Mesenchymal stem cell (in vitro differentiated cells and primary cell): ENCODE measurements around the gene USE1.

Experiments
- DNase-seq: peaks from one replicate; pipeline ENCODE4 v3.0.0-alpha.2; 2013
- H2AFZ ChIP-seq: one replicate; pipeline ENCODE4 v1.6.1; 2013; ENCODE audit warnings: low read depth, mild to moderate bottlenecking, control low read depth, inconsistent platforms, low read length, moderate library complexity
- H2AK5ac ChIP-seq: 2 replicates; pipeline ENCODE4 v1.6.1; 2013; ENCODE audit warnings: low read length, moderate library complexity, mild to moderate bottlenecking, inconsistent platforms; ENCODE audit not compliant: severe bottlenecking
- H2BK120ac ChIP-seq: one replicate; pipeline ENCODE4 v1.6.1; 2013; ENCODE audit warnings: low read depth, mild to moderate bottlenecking, inconsistent platforms, low read length, moderate library complexity
- H2BK12ac ChIP-seq, 2 experiments: one replicate each; pipeline ENCODE4 v1.6.1; 2013; ENCODE audit warnings: inconsistent platforms in 2 of 2, low read length in 2 of 2, mild to moderate bottlenecking in 2 of 2, moderate library complexity in 2 of 2, control low read depth in 1 of 2
- H2BK15ac ChIP-seq: one replicate; pipeline ENCODE4 v1.6.1; 2013; ENCODE audit warnings: mild to moderate bottlenecking, low read depth, inconsistent platforms; ENCODE audit not compliant: poor library complexity, severe bottlenecking
- H2BK5ac ChIP-seq: 2 replicates; pipeline ENCODE4 v1.6.1; 2013; ENCODE audit warnings: low read depth, mild to moderate bottlenecking, low read length, control low read depth, inconsistent platforms; ENCODE audit not compliant: poor library complexity, severe bottlenecking
- H3K14ac ChIP-seq, 2 experiments: one replicate each; pipeline ENCODE4 v1.6.1; 2013; ENCODE audit warnings: inconsistent platforms in 2 of 2, low read length in 2 of 2, control low read depth in 1 of 2, mild to moderate bottlenecking in 1 of 2, moderate library complexity in 1 of 2
- H3K18ac ChIP-seq, 2 experiments: one replicate each; pipeline ENCODE4 v1.6.1; 2013; ENCODE audit warnings: inconsistent platforms in 2 of 2, low read length in 2 of 2, control low read depth in 1 of 2, low read depth in 1 of 2, mild to moderate bottlenecking in 1 of 2
- H3K23ac ChIP-seq, 2 experiments: one replicate each; pipeline ENCODE4 v1.6.1; 2013; ENCODE audit warnings: inconsistent platforms in 2 of 2, low read length in 2 of 2, mild to moderate bottlenecking in 2 of 2, moderate library complexity in 2 of 2, control low read depth in 1 of 2
- H3K27ac ChIP-seq: 2 replicates; pipeline ENCODE4 v1.5.1; 2013; ENCODE audit warnings: mild to moderate bottlenecking, moderate library complexity, low read length, control low read depth, inconsistent platforms; ENCODE audit not compliant: poor library complexity, severe bottlenecking
- H3K27me3 ChIP-seq, 2 experiments: 2 replicates each; pipeline versions ENCODE4 v1.6.1 to v1.7.0; 2013; ENCODE audit warnings: low read length in 2 of 2, mild to moderate bottlenecking in 2 of 2, moderate library complexity in 2 of 2, control low read depth in 1 of 2, inconsistent platforms in 1 of 2; ENCODE audit not compliant: control insufficient read depth in 1 of 2, insufficient read depth in 1 of 2
- H3K36me3 ChIP-seq, 2 experiments: 2 replicates each; pipeline versions ENCODE4 v1.6.1 to v1.7.0; 2013; ENCODE audit warnings: low read length in 2 of 2, control low read depth in 1 of 2, inconsistent platforms in 1 of 2, low read depth in 1 of 2, mild to moderate bottlenecking in 1 of 2; ENCODE audit not compliant: insufficient read depth in 2 of 2, control insufficient read depth in 1 of 2
- H3K4ac ChIP-seq, 2 experiments: one replicate each; pipeline ENCODE4 v1.6.1; 2013; ENCODE audit warnings: inconsistent platforms in 2 of 2, low read length in 2 of 2, mild to moderate bottlenecking in 2 of 2, moderate library complexity in 2 of 2, control low read depth in 1 of 2, low read depth in 1 of 2
- H3K4me1 ChIP-seq: 2 replicates; pipeline ENCODE4 v1.6.1; 2013; ENCODE audit warnings: low read depth, low read length, control low read depth; ENCODE audit not compliant: control insufficient read depth, insufficient read depth
- H3K4me2 ChIP-seq: 2 replicates; pipeline ENCODE4 v1.6.1; 2013; ENCODE audit warnings: low read length, mild to moderate bottlenecking, inconsistent platforms; ENCODE audit not compliant: poor library complexity, severe bottlenecking
- H3K4me3 ChIP-seq, 2 experiments: 2 replicates each; pipeline versions ENCODE4 v1.5.1 to v1.7.0; 2013; ENCODE audit warnings: low read length in 2 of 2, mild to moderate bottlenecking in 2 of 2, control low read depth in 1 of 2, low read depth in 1 of 2; ENCODE audit not compliant: insufficient read depth in 1 of 2
- H3K79me1 ChIP-seq: replicated peaks from 2 replicates; pipeline ENCODE4 v1.6.1; 2013; ENCODE audit warnings: mild to moderate bottlenecking, control low read depth, low read length, inconsistent platforms; ENCODE audit not compliant: poor library complexity, severe bottlenecking
- H3K9ac ChIP-seq: 2 replicates; pipeline ENCODE4 v1.7.0; 2013; ENCODE audit warnings: mild to moderate bottlenecking, low read length, moderate library complexity
- H3K9me3 ChIP-seq: 2 replicates; pipeline ENCODE4 v1.7.0; 2013; ENCODE audit warnings: mild to moderate bottlenecking, low read length; ENCODE audit not compliant: control insufficient read depth
- H4K8ac ChIP-seq: one replicate; pipeline ENCODE4 v1.6.1; 2013; ENCODE audit warnings: inconsistent platforms, mild to moderate bottlenecking, low read length, moderate library complexity
- H4K91ac ChIP-seq: one replicate; pipeline ENCODE4 v1.6.1; 2013; ENCODE audit warnings: mild to moderate bottlenecking, low read length, inconsistent platforms
- WGBS: methylation state at CpG from one replicate; pipeline ENCODE4 v1.1.7; 2013; ENCODE audit warnings: mixed read lengths; 5-methylcytosine and 5-hydroxymethylcytosine counted together

The USE1 gene

DNA sequence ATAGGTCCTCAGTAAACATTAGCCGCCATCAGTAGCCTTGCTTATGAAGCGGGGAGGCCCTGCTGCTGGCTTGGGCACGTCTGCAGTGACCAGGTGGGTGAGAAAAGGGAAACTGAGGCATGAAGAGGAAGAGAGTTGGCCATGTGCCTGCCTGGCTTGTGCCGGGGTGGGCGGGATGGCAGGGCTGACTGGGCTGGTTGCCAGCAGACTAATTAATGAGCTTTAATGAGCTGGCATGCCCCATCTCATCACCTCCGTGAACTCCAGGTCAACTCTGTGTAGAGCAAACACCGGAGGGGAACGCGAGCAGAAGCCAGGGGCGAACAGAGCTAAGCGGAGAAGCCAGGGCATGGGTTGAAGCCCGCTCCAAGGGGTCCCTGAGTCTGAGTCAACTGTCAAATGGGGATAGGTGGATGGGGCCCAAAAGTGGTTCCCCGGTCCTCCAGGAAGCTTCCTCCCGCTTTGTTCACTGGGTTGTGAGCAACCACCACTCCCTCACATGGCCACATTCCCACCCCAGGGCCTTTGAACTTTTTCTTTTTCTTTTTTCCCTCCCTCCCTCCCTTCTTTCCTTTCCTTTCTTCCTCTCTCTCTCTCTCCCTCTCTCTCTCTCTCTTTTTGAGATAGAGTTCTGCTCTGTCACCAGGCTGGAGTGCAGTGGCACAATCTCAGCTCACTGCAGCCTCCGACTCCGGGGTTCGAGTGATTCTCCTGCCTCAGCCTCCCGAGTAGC lies 21.8 kb downstream of the USE1 start:
- H4K8ac ChIP-seq = no peak overlapping the region
- no peak overlapping the region for H4K91ac ChIP-seq
- no peak overlapping the region for H3K4me3 ChIP-seq
- H3K4ac ChIP-seq = peak overlapping the region in 1 of 2 experiments; percentile 45
- no peaks in the 10 kb centered on the region for H3K9me3 ChIP-seq
- no peak overlapping the region for H3K4me2 ChIP-seq
- no peak overlapping the region for H2BK15ac ChIP-seq
- H3K9ac ChIP-seq = no peak overlapping the region
- H2AFZ ChIP-seq = no peak overlapping the region
- peaks cover 16% of the 10 kb centered on the region for H3K79me1 ChIP-seq
- peak overlapping the region in 1 of 2 experiments; percentile 90 for H3K18ac ChIP-seq
- H3K23ac ChIP-seq = no peak overlapping the region
- H2BK12ac ChIP-seq = peak overlapping the region in 1 of 2 experiments; percentile 87
- H2BK120ac ChIP-seq = no peak overlapping the region
- H3K14ac ChIP-seq = no peak overlapping the region
- WGBS = 91% methylated on average over 18 of the region's 18 CpGs
- no peak overlapping the region for H2BK5ac ChIP-seq
- H3K36me3 ChIP-seq = peaks cover 21 to 57% of the 10 kb centered on the region in 2 experiments
- H3K4me1 ChIP-seq = peaks cover 34% of the 10 kb centered on the region
- no peak overlapping the region for H3K27ac ChIP-seq
- H3K27me3 ChIP-seq = no peaks in the 10 kb centered on the region
- no peak overlapping the region for H2AK5ac ChIP-seq
- DNase-seq = no peak

DNA sequence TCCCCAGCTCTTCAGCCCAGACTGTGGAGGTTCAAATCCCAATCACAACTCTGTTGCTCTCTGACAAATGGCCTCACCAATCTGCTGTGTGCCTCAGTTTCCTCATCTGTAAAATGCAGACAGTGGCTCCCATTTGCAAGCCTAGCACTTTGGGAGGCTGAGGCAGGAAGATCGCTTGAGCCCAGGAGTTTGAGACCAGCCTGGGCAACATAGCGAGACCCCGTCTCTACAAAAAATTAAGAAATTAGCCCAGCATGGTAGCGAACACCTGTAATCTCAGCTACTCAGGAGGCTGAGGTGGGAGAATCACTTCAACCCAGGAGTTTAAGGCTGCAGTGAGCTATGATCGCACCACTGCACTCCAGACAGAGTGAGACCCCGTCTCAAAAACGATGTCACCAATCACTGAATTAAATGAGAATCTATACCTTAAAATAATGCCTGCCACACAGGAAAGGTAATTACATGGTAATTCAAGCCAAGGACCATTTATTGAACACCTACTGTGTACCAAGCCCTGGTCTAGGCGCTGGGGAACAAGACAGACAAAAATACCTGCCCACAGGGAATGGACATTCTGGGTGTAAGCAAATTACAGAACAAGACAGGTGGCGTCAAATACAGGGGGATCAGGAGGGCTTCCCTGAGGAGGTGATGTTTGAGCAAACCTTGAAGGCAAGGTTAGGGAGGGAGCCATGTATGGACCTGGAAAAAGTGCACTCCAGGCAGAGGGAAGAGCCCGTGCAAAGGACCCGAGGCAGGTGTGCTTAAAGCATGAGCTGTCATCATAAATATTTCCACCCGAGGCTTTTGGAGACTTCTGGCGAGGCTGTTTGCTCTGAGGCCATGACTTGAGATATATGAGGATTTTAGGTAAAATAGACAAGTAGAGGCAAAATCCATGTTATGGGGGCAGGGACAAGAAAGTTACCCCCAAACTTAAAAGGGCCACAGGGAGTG lies 22.9 kb downstream of the USE1 start:
- H3K79me1 ChIP-seq = peaks cover 16% of the 10 kb centered on the region
- no peak overlapping the region for H3K14ac ChIP-seq
- H2AK5ac ChIP-seq = no peak overlapping the region
- H3K36me3 ChIP-seq = peaks cover 12 to 49% of the 10 kb centered on the region in 2 experiments
- no peaks in the 10 kb centered on the region for H3K9me3 ChIP-seq
- H3K4me1 ChIP-seq = peaks cover 43% of the 10 kb centered on the region
- H3K4me3 ChIP-seq = no peak overlapping the region
- no peak overlapping the region for H3K4me2 ChIP-seq
- H4K91ac ChIP-seq = no peak overlapping the region
- H3K9ac ChIP-seq = no peak overlapping the region
- no peak overlapping the region for H3K4ac ChIP-seq
- no peaks in the 10 kb centered on the region for H3K27me3 ChIP-seq
- H2BK15ac ChIP-seq = no peak overlapping the region
- no peak overlapping the region for H3K23ac ChIP-seq
- H3K18ac ChIP-seq = no peak overlapping the region
- H4K8ac ChIP-seq = no peak overlapping the region
- H2BK120ac ChIP-seq = no peak overlapping the region
- H2BK5ac ChIP-seq = no peak overlapping the region
- WGBS = 96% methylated on average over 13 of the region's 13 CpGs
- H3K27ac ChIP-seq = no peak overlapping the region
- H2BK12ac ChIP-seq = no peak overlapping the region
- no peak for DNase-seq
- no peak overlapping the region for H2AFZ ChIP-seq

DNA sequence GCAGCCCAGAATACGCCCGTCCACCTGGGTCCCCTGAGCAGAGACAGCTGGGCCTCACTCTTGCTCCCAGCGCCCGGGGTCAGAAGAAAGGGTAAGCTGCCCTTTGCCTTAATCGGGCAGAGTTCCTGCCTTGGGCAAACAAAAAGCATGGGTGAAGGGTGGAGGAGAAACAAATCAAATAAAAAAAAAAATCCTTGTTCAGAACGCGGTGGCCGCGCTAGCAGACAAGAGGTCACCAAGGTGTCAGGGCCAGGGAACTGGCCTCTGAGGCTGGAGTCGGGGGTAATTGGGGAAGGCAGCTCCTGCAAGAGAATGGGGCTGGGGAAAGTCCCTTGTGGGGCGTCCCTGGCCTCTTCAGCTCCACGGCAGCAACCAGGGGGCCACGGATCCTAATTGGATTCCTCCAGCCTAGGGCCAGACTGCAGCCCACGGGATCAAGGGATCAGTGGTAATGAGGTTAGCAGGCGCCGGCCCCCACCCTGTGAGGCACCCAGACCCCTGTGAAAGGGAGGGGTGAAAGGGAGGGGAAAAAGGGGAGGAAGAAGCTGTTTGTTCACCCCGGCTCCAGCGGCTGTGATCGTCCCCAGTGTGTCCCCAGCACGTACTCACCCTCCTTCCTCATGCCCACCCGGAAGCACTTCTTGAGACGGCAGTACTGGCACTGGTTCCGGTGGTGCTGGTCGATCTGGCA lies 25.1 kb downstream of the USE1 start:
- WGBS = 90% methylated on average over 24 of the region's 24 CpGs
- no peak overlapping the region for H3K14ac ChIP-seq
- no peak overlapping the region for H3K4ac ChIP-seq
- H2BK15ac ChIP-seq = no peak overlapping the region
- H3K79me1 ChIP-seq = peaks cover 14% of the 10 kb centered on the region
- H2AFZ ChIP-seq = no peak overlapping the region
- no peak overlapping the region for H3K9ac ChIP-seq
- H3K4me1 ChIP-seq = peaks cover 40% of the 10 kb centered on the region
- no peak overlapping the region for H3K23ac ChIP-seq
- H2BK120ac ChIP-seq = no peak overlapping the region
- H4K91ac ChIP-seq = no peak overlapping the region
- peak overlapping the region; percentile 21 for H4K8ac ChIP-seq
- no peak overlapping the region for H2AK5ac ChIP-seq
- no peak overlapping the region for H3K27ac ChIP-seq
- H2BK12ac ChIP-seq = no peak overlapping the region
- H3K36me3 ChIP-seq = peaks cover 9 to 43% of the 10 kb centered on the region in 2 experiments
- no peak overlapping the region for H3K4me3 ChIP-seq
- H3K18ac ChIP-seq = no peak overlapping the region
- H3K4me2 ChIP-seq = no peak overlapping the region
- no peak overlapping the region for H2BK5ac ChIP-seq
- no peak for DNase-seq
- H3K9me3 ChIP-seq = no peaks in the 10 kb centered on the region
- no peaks in the 10 kb centered on the region for H3K27me3 ChIP-seq
